Lower leg skin (tissue), 3 donors: ENCODE measurements around the gene RCCD1.

Experiments used
- CTCF ChIP-seq, 3 donors: fragments of 450-650 bp; IDR thresholded peaks; one replicate each; pipeline ENCODE4 v1.5.1; 2016; ENCODE audit warnings: antibody characterized with exemption in 3 of 3, mild to moderate bottlenecking in 3 of 3, moderate library complexity in 2 of 3
- POLR2A ChIP-seq, 2 donors: fragments of 450-650 bp; IDR thresholded peaks; one replicate each; pipeline ENCODE4 v1.6.1; 2016 to 2017; ENCODE audit warnings: antibody characterized with exemption in 2 of 2, mild to moderate bottlenecking in 1 of 2, moderate library complexity in 1 of 2

DNA sequence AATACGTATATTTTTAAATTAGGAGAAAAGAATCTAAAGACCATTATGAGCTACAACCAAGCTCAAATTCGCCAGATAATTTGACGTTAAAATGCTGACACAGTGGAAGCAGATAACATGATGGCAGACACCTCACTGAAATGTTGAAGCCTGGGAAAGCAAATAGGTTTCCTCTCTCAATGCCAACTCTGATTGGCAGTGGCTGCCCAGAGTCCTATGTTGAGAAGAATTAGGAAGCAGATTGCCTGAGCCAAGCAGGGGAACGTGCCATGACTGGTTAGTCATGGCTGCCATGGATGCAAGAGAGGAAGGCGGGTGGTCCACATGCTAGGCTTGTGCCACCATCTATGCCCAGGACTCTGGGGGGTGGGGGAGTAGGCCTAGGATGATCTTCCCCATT lies 16.4 kb upstream of the RCCD1 start:
- TF ChIP-seq CTCF (IDR thresholded peaks at IDR 0.05), result no peak
- TF ChIP-seq POLR2A (IDR thresholded peaks at IDR 0.05), result no peak
